ENCODE data around the gene SMARCC2.

SMARCC2 gene

GRCh38 chr12:56157201-56158028, 31.9 kb downstream of the SMARCC2 start (continued):
- TF ChIP-seq ZNF549 (tag by site-specific recombination; IDR thresholded peaks at IDR 0.05) = peak; percentile 98
- no peak for TF ChIP-seq ZNF174 (tag by site-specific recombination; IDR thresholded peaks at IDR 0.05)
- TF ChIP-seq ZNF274 (IDR thresholded peaks at IDR 0.05; ENCODE audit: low read length) = no peak
- no peak for TF ChIP-seq ZNF274 (tag by site-specific recombination; IDR thresholded peaks at IDR 0.05; ENCODE audit: borderline replicate concordance)
- TF ChIP-seq ZNF473 (tag by site-specific recombination; IDR thresholded peaks at IDR 0.05) = no peak
- TF ChIP-seq ZNF514 (tag by site-specific recombination; IDR thresholded peaks at IDR 0.05) = no peak
- 0 out of 2 replicates have a peak, but pooled peaks have one; percentile 50 for TF ChIP-seq ZNF624 (tag by site-specific recombination; IDR thresholded peaks at IDR 0.05)
- no peak for TF ChIP-seq ZNF521 (tag by site-specific recombination; IDR thresholded peaks at IDR 0.05)
- TF ChIP-seq ZNF776 (tag by site-specific recombination; IDR thresholded peaks at IDR 0.05; ENCODE audit: borderline replicate concordance) = no peak
- TF ChIP-seq ZNF391 (tag by site-specific recombination; IDR thresholded peaks at IDR 0.05; ENCODE audit: borderline replicate concordance, low read depth) = no peak
- TF ChIP-seq ZNF354C (tag by site-specific recombination; IDR thresholded peaks at IDR 0.05; ENCODE audit: borderline replicate concordance, low read depth) = no peak
- TF ChIP-seq ZNF248 (tag by site-specific recombination; IDR thresholded peaks at IDR 0.05) = no peak
- no peak for TF ChIP-seq ZNF560 (tag by site-specific recombination; IDR thresholded peaks at IDR 0.05; ENCODE audit: borderline replicate concordance)
- no peak; the same call in 1 of the 2 replicates for TF ChIP-seq ZNF610 (tag by site-specific recombination; IDR thresholded peaks at IDR 0.05; ENCODE audit: borderline replicate concordance)
- TF ChIP-seq, protein P1, sequence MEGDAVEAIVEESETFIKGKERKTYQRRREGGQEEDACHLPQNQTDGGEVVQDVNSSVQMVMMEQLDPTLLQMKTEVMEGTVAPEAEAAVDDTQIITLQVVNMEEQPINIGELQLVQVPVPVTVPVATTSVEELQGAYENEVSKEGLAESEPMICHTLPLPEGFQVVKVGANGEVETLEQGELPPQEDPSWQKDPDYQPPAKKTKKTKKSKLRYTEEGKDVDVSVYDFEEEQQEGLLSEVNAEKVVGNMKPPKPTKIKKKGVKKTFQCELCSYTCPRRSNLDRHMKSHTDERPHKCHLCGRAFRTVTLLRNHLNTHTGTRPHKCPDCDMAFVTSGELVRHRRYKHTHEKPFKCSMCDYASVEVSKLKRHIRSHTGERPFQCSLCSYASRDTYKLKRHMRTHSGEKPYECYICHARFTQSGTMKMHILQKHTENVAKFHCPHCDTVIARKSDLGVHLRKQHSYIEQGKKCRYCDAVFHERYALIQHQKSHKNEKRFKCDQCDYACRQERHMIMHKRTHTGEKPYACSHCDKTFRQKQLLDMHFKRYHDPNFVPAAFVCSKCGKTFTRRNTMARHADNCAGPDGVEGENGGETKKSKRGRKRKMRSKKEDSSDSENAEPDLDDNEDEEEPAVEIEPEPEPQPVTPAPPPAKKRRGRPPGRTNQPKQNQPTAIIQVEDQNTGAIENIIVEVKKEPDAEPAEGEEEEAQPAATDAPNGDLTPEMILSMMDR (tag by site-specific recombination; IDR thresholded peaks at IDR 0.05) = peak; percentile 71
- TF ChIP-seq ZNF621 (tag by site-specific recombination; IDR thresholded peaks at IDR 0.05) = no peak
- TF ChIP-seq SALL2 (tag by site-specific recombination; IDR thresholded peaks at IDR 0.05; ENCODE audit: borderline replicate concordance) = no peak
- TF ChIP-seq ZNF335 (tag by site-specific recombination; conservative IDR thresholded peaks at IDR 0.05) = no peak
- TF ChIP-seq ZNF664 (tag by site-specific recombination; IDR thresholded peaks at IDR 0.05) = no peak
- TF ChIP-seq KLF8 (tag by site-specific recombination; IDR thresholded peaks at IDR 0.05) = peak; percentile 41
- no peak for TF ChIP-seq ZNF214 (tag by site-specific recombination; IDR thresholded peaks at IDR 0.05; ENCODE audit: borderline replicate concordance)
- TF ChIP-seq ZEB2 (tag by site-specific recombination; IDR thresholded peaks at IDR 0.05) = peak; percentile 77
- TF ChIP-seq ZNF701 (tag by site-specific recombination; IDR thresholded peaks at IDR 0.05) = no peak
- no peak for TF ChIP-seq ZNF677 (tag by site-specific recombination; IDR thresholded peaks at IDR 0.05)
- peak; percentile 17; the same call in 1 of the 2 replicates for TF ChIP-seq SP7 (tag by site-specific recombination; IDR thresholded peaks at IDR 0.05)
- TF ChIP-seq ZFHX2 (tag by site-specific recombination; conservative IDR thresholded peaks at IDR 0.05) = peak; percentile 60
- peak; percentile 70 for TF ChIP-seq ZNF341 (tag by site-specific recombination; IDR thresholded peaks at IDR 0.05; ENCODE audit: low read depth)
- no peak for TF ChIP-seq ZNF148 (tag by site-specific recombination; IDR thresholded peaks at IDR 0.05; ENCODE audit: borderline replicate concordance)
- no peak for TF ChIP-seq HOXC10 (CRISPR knock-in tag; IDR thresholded peaks at IDR 0.05)
- TF ChIP-seq ZNF580 (tag by site-specific recombination; IDR thresholded peaks at IDR 0.05) = no peak
- TF ChIP-seq ZNF311 (tag by site-specific recombination; IDR thresholded peaks at IDR 0.05; ENCODE audit: borderline replicate concordance) = no peak
- no peak for TF ChIP-seq ZNF155 (tag by site-specific recombination; IDR thresholded peaks at IDR 0.05)
- TF ChIP-seq RBAK (tag by site-specific recombination; IDR thresholded peaks at IDR 0.05) = no peak
- no peak; the same call in 1 of the 2 replicates for TF ChIP-seq IKZF3 (tag by site-specific recombination; IDR thresholded peaks at IDR 0.05)
- no peak for TF ChIP-seq ZNF76 (tag by site-specific recombination; IDR thresholded peaks at IDR 0.05; ENCODE audit: borderline replicate concordance, low read depth)
- TF ChIP-seq ZNF501 (tag by site-specific recombination; IDR thresholded peaks at IDR 0.05) = no peak
- no peak for TF ChIP-seq ZNF404 (tag by site-specific recombination; IDR thresholded peaks at IDR 0.05)
- no peak for TF ChIP-seq ZNF23 (tag by site-specific recombination; IDR thresholded peaks at IDR 0.05; ENCODE audit: borderline replicate concordance)
- no peak for TF ChIP-seq ZNF548 (tag by site-specific recombination; IDR thresholded peaks at IDR 0.05)

Measured in HEK293 (cell line).